Natural killer cell (primary cell): ENCODE results near the gene STOML2. TPM values are rescaled to one million over a fixed set of nuclear protein-coding genes. Genes with fewer than 3 reads are reported as not detected.

Source experiments
- ATAC-seq, 3 donors: fragments of 150-1000 bp in 2 of 3; fragments of 200-7000 bp in 1 of 3; cut with Tn5 transposase; 1 replicate in 1 of 3; 2 replicates in 2 of 3; pipeline ENCODE4 v1.10.0; 2021; ENCODE audit warnings: mild to moderate bottlenecking in 2 of 3, moderate library complexity in 2 of 3
- DNase-seq, 2 donors: peaks; one replicate each; pipeline versions ENCODE4 v3.0.0 to v3.0.0-alpha.2; 2013 to 2021; ENCODE audit warnings: mixed read lengths in 1 of 2
- H3K27ac ChIP-seq: one replicate; pipeline ENCODE4 v1.5.1; 2013; ENCODE audit warnings: mild to moderate bottlenecking, low read length
- H3K27me3 ChIP-seq: one replicate; pipeline ENCODE4 v1.6.1; 2013; ENCODE audit warnings: low read length; ENCODE audit not compliant: control insufficient read depth, insufficient read depth
- H3K36me3 ChIP-seq: one replicate; pipeline ENCODE4 v1.6.1; 2013; ENCODE audit warnings: low read length; ENCODE audit not compliant: control insufficient read depth, insufficient read depth
- H3K4me1 ChIP-seq: one replicate; pipeline ENCODE4 v1.6.1; 2013; ENCODE audit warnings: low read length; ENCODE audit not compliant: control insufficient read depth, insufficient read depth
- H3K4me3 ChIP-seq: one replicate; pipeline ENCODE4 v1.5.1; 2013; ENCODE audit warnings: low read length
- H3K9me3 ChIP-seq: one replicate; pipeline ENCODE4 v1.6.1; 2013; ENCODE audit warnings: low read length; ENCODE audit not compliant: control insufficient read depth, insufficient read depth
- H3K27ac Mint-ChIP-seq, 2 donors: one replicate each; pipeline ENCODE4 v1.8.0; 2022; ENCODE audit warnings: mild to moderate bottlenecking in 2 of 2, mixed read lengths in 2 of 2, moderate library complexity in 1 of 2
- H3K27me3 Mint-ChIP-seq, 2 donors: one replicate each; pipeline ENCODE4 v1.8.0; 2022; ENCODE audit warnings: low read depth in 2 of 2, mixed read lengths in 2 of 2
- H3K36me3 Mint-ChIP-seq: one replicate; pipeline ENCODE4 v1.8.0; 2022; ENCODE audit warnings: mixed read lengths
- H3K4me1 Mint-ChIP-seq, 2 donors: one replicate each; pipeline ENCODE4 v1.8.0; 2022; ENCODE audit warnings: mixed read lengths in 2 of 2
- H3K4me3 Mint-ChIP-seq: one replicate; pipeline ENCODE4 v1.8.0; 2022; ENCODE audit warnings: mild to moderate bottlenecking, moderate library complexity, mixed read lengths
- H3K9me3 Mint-ChIP-seq, 2 donors: one replicate each; pipeline ENCODE4 v1.8.0; 2022; ENCODE audit warnings: mixed read lengths in 2 of 2
- WGBS: methylation state at CpG from one replicate; pipeline ENCODE4 v1.1.7; 2013; ENCODE audit warnings: missing lambda C conversion rate; ENCODE audit not compliant: insufficient coverage; 5-methylcytosine and 5-hydroxymethylcytosine counted together
- intact Hi-C: fragments of 100-400 bp; cut with micrococcal nuclease; formaldehyde crosslinking; loops from one replicate; pipeline ENCODE4 v1.14.2; 2022
- total RNA-seq, 4 donors: library from RNA; stranded (reverse); fragments of 120-200 nt in 1 of 4; gene quantifications; one replicate each; pipeline versions ENCODE4 v1.2.3 to v1.2.4, GENCODE V29; 2013 to 2022
- TF ChIP-seq, protein P1 (sequence below): fragments of 200-600 bp; IDR thresholded peaks from one replicate; pipeline ENCODE4 v1.8.0; 2022; ENCODE audit warnings: antibody characterized with exemption

The STOML2 gene
- total RNA-seq, 3 donors from 2014 or later (not counting 1 experiment from before 2014, with no cell fraction given): 41.4 to 43.9 (median 41.6) TPM

DNA sequence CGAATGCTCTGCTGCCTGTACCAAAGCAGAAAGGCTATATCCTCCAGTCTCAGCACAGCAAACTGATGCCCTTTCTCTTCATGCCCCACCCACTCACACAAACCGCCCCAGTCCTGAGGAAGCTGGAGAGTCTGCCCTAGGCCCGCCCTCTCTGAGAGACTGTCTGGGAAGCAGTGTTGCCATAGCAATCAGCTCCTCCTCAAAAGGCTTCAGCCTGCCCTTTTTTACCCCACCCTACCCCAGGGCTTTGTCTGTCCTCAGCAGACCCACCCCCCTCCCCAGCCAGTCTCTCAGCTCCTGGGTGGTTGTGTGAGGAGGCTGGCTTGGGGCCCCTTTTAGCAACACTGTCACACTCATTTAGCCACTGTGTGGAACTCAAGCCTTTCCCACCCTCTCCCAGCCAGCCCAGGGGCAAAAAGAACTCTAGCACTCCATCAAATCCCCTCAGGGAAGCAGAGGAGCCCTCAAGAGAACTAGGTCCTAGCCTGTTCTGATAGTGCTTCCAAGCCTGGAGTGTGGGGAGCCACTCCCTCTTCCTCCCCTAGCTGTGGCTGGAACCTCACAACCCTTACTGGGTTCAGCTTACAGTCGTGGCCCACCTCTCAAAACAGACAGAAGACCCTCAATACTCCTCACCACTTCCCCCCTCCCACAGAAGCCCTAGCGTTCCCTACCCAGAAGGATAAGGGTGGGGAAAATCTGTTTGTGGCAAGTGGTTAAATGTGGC, 11.3 kb upstream of the STOML2 start:
- Mint-ChIP-seq H3K27ac (peak overlapping the region; percentile 92 to 95), H3K36me3 (no peaks in the 10 kb centered on the region), H3K4me3 (peak overlapping the region; percentile 97), H3K27me3 (no peaks in the 10 kb centered on the region), H3K9me3 (no peaks in the 10 kb centered on the region), H3K4me1 (peaks cover 59 to 73% of the 10 kb centered on the region in 2 donors)
- peak overlapping the region; percentile 67 for H3K4me3 ChIP-seq
- intact Hi-C loops: loop anchor here (2.0 to 10.0 kb wide), 2 partner anchors 491 to 701 kb away; partner anchors contain the start of genes HINT2, SPAG8 and TESK1
- 9% methylated on average over 3 of the region's 5 CpGs for WGBS
- TF ChIP-seq, protein P1, sequence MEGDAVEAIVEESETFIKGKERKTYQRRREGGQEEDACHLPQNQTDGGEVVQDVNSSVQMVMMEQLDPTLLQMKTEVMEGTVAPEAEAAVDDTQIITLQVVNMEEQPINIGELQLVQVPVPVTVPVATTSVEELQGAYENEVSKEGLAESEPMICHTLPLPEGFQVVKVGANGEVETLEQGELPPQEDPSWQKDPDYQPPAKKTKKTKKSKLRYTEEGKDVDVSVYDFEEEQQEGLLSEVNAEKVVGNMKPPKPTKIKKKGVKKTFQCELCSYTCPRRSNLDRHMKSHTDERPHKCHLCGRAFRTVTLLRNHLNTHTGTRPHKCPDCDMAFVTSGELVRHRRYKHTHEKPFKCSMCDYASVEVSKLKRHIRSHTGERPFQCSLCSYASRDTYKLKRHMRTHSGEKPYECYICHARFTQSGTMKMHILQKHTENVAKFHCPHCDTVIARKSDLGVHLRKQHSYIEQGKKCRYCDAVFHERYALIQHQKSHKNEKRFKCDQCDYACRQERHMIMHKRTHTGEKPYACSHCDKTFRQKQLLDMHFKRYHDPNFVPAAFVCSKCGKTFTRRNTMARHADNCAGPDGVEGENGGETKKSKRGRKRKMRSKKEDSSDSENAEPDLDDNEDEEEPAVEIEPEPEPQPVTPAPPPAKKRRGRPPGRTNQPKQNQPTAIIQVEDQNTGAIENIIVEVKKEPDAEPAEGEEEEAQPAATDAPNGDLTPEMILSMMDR: no peak
- H3K4me1 ChIP-seq: peaks cover 59% of the 10 kb centered on the region
- H3K9me3 ChIP-seq: no peaks in the 10 kb centered on the region
- no peaks in the 10 kb centered on the region for H3K27me3 ChIP-seq
- peak in 1 of 3 donors; percentile 5 for ATAC-seq
- DNase-seq: peak in 1 of 2 donors; percentile 83
- no peaks in the 10 kb centered on the region for H3K36me3 ChIP-seq
- H3K27ac ChIP-seq: peak overlapping the region; percentile 79

DNA sequence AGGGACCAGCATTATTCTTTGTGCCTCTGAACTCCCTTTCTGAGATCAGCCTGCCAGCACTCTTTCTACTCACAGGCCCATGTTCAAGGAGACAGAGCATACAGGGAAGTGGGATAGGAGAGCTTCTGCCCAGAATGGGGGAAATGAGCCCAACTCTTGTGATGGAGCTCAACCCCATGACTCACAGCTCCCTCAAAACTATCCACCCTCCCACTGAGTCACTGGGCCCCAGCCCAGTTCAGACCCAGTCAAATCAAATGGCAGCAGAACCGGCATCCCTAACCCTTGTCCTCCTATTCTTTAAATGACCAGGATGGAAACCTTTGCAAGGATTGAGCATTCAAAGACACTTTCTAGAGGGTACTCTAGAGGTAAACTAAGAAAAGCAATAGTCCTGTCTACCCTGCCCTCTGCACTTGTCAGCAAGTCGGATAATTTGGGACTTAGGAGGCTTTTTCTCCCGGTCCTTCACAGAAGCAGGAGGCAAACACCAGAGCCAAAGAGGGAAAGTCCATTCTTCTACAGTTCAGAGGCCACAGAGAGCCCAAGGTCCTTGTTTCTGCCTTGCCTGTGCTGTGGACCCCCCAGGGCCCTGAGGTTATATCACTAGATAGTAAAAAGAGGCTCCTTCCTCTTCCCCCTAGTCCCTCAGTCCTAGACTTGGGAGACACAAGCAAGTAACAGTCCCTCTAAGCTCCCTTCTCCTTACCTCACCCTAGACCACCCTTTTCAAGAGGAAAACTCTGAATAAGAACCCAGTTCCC, 9.5 kb upstream of the STOML2 start:
- Mint-ChIP-seq H3K27me3 (no peaks in the 10 kb centered on the region), H3K27ac (peak overlapping the region; percentile 90 to 97), H3K36me3 (no peaks in the 10 kb centered on the region), H3K4me1 (peaks cover 66 to 81% of the 10 kb centered on the region in 2 donors), H3K4me3 (peak overlapping the region; percentile 85), H3K9me3 (no peaks in the 10 kb centered on the region)
- TF ChIP-seq, protein P1: no peak
- Histone ChIP-seq H3K36me3 (peaks cover 8% of the 10 kb centered on the region), H3K4me1 (peaks cover 59% of the 10 kb centered on the region), H3K27ac (peak overlapping the region; percentile 65), H3K4me3 (no peak overlapping the region), H3K27me3 (no peaks in the 10 kb centered on the region), H3K9me3 (no peaks in the 10 kb centered on the region)
- intact Hi-C loops: loop anchor here (10.0 kb wide), 1 partner anchor 702 kb away; the partner anchor contains the start of genes HINT2 and SPAG8
- WGBS: 92% methylated on average over 3 of the region's 3 CpGs
- ATAC-seq (no peak), DNase-seq (peak in 1 of 2 donors; percentile 31)

DNA sequence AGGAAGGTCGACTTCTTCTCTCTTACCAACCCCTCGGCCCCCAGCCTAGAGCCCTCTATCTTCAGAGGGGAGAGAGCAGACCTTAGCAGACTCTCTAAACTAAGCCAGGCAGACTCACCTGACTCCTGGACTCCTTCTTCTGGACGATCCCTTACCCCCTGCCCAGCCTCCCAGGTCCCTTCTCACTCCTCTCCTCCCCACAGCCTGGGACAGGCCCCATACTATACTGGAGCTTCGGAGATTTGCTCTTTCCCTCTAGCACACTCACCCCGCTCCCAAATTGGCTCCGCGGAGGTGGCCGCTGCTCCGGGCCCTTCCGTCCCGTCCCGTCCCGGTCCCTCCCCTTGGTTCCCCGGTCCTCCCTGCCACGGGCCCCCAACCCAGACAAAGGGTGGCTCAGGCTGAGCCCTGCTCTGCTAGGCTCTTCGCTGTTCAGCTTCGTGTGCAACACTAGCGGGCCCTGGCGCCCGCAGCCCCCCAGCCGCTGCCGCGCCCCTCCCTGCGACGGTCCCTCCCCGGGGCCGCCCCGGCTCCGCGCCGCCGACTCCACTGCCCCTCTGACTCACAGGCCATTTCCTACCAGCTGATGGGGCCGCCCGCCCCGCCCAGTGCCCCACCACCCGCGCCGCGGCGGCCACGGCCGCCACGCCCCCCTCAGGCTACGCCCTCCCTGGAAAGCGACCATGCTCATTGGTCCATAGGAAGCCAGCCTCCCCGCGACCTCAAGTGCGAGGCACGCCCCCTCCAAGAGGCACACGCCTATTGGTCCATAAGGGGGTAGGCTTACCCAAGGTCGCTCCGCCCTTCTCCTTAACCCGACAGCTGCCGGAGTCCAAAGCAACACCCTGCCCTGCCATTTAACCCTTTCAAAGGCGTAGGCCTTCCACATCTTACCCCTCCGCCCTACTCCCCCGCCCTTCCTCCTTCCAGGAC, 8.3 kb upstream of the STOML2 start:
- no peaks in the 10 kb centered on the region for H3K27me3 Mint-ChIP-seq
- H3K9me3 Mint-ChIP-seq: no peaks in the 10 kb centered on the region
- peak overlapping the region; percentile 90 to 97 for H3K27ac Mint-ChIP-seq
- ATAC-seq (peak; percentile 70 to 87 (median 77)), DNase-seq (peak; percentile 91 to 98)
- no peaks in the 10 kb centered on the region for H3K27me3 ChIP-seq
- H3K4me1 Mint-ChIP-seq: peaks cover 59 to 75% of the 10 kb centered on the region in 2 donors
- peaks cover 49% of the 10 kb centered on the region for H3K4me1 ChIP-seq
- peak overlapping the region; percentile 87 for H3K27ac ChIP-seq
- peak overlapping the region; percentile 70 for H3K4me3 ChIP-seq
- intact Hi-C loops: loop anchor here (1.0 to 10.0 kb wide), 2 partner anchors 8 to 704 kb away; partner anchors contain the start of genes HINT2, SPAG8 and STOML2
- H3K4me3 Mint-ChIP-seq: peak overlapping the region; percentile 85
- TF ChIP-seq, protein P1: no peak
- 2% methylated on average over 57 of the region's 57 CpGs for WGBS
- no peaks in the 10 kb centered on the region for H3K9me3 ChIP-seq
- peaks cover 20% of the 10 kb centered on the region for H3K36me3 ChIP-seq
- H3K36me3 Mint-ChIP-seq: no peaks in the 10 kb centered on the region
